ENCODE data around the gene CPNE7.

- TF ChIP-seq EZH2 (IDR thresholded peaks at IDR 0.05) (no peak), POLR2AphosphoS5 (IDR thresholded peaks at IDR 0.05; ENCODE audit: borderline replicate concordance, low read depth, low read length) (no peak), FOXP2 (optimal IDR thresholded peaks at IDR 0.05; ENCODE audit: control extremely low read depth, extremely low read length, insufficient read depth) (no peak)
These were observed 26.3 kb downstream of the CPNE7 start for GRCh38 chr16:89601906-89602272.
